EH (cell line): ENCODE results near the gene FLT4.

Experiments
- DNase-seq: peaks from one replicate; pipeline ENCODE4 v3.0.0-alpha.2; 2015; ENCODE audit warnings: low read depth

FLT4 gene

DNA sequence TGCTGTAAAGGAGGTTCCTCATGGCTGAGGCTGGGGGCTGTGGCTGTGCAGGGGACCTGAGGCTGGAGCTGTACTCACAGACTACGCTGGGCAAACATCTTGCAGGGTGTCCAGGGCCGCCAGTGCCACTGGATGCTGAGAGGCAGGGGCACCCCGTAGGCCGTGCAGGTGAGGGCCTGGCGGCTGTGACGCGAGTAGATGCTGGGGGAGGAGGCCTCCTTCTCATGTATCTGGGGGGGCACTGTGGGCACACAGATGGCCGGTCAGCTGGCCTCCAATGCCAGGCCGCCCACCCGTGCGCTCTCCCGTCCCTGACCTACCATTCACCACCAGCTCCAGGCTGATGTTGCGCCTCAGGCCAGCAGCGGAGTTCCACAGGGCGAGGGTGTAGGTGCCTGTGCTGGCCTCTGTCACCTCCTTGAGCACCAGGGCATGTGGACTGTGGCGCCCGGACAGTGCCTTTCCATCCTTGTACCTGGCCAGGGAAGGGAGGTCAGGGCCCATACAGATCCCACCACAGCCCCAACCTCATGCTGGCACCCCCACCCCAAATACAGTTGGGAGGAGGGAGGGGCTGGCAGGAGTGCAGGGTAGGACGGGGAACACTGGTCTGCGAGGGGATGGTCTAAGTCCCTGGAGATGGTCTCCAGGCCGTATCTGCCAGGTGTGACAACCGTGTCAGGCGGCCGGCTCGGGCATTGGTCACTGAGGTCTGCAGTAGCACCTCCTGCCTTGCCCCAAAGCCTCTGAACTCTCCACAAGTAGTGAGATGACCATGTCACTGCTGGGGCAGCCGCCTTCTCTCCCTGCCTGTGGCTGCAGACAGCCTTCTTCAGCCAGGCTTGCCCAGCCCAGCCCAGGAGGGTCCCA lies 23.4 kb downstream of the FLT4 start:
- DNase-seq = no peak

DNA sequence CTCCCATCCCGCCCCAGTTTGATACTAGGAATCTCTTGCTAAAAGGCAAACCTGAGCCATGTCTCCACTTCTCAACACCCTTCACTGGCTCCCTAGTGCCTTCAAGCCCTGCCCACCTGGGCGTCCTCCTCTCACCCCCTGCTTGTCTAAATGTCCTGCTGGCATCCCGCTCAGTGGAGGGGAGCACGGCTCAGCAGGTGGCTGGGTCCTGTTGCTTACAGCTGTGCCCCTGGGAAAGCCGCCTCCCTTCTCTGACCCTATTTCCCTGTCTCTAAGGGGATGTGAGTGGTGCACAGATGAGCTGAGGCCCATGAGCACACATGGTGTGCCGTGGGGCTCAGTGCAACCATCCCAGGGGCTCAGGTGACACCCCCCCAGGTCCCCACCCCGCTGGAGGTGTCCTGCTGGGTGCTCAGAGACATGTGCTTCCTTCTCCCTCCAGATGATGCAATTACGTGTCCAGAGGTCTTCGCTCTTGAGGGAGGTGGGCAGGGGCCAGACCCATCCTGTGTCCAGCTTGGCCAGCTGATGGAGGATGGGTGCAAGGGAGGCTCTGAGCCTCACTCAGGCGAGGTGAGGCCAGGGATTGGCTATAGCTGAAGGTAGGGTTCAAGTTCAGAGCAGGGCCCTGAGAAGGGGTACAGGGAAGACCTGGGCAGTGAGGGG lies 24.1 kb downstream of the FLT4 start:
- no peak for DNase-seq

DNA sequence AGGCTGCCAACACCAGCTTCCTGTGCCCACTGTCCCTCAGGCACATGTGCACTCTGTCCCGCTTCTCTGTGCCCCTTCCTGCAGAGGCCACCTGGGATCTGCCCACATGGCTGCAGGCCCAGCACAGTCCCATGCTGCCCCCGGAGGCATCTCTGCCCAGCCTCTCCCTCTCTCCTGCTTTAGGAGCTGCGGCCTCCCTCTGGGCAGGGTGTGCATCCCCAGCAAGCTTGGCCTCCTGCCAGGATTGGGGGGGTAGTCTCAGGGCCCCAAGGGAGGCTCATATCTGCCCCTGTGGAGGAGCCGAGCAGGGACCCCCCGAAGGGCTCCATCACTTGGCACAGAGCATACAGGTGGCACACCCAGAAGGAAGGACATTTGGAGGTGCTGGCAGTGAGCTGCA lies 24.8 kb downstream of the FLT4 start:
- DNase-seq = no peak

DNA sequence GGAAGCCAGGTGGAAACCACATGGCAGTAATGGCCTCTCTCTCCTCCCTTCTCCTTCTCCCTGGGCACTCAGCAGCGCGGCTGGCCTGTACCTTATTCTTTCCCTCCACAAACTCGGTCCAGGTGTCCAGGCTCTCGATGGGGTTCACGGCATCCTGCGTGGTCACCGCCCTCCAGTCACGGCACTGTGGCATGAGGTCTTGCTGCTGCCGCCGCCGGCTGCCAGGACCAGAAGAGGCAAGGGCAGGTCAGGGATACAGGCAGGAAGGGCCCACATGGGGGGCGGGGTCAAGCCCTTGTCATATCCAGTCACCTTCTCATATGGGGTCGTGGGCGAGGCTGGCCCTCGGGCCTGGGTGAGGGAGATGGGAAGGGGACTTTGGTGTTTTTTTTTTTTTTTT lies 25.6 kb downstream of the FLT4 start:
- DNase-seq = no peak

DNA sequence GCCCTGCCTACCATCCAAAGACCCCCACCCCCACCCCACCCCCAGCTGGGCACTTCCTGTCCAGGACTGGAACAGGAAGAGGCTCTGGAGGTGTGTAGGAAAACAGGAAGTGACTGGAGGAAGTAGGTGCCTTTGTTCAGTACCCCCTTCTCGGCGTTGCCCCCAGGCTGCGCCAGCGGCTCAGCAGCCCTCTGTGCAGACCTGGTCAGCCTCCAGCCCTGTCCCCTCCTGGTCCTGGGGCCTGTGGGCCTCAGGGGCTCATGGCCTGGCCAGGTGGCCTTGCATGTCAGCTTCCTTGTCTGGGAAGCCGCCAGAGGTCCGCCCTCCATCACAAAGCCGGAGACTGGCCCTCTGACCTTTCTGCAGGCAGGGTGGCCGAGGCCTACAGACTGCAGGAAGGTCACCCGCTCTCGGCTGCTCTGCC lies 26.0 kb downstream of the FLT4 start:
- DNase-seq = no peak

DNA sequence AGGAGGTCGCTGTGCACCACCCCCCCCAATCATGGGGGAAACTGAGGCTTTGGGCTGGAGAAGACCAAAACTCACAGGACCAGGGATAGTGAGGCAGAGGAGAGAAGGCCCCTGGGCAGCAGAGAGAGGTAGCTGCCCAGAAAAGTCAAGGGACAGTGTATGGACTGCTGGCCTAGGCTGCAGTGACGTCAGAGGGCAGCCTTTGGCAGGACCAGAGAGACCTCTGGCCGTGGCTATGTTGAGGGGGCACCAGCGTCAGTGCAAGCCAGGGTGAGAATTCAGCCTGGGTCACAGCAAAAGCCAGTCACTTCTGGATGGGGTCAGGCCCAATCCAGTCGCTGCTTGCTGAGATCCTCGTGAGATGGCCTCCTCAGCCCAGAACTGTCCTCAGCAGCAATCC lies 26.5 kb downstream of the FLT4 start:
- no peak for DNase-seq

DNA sequence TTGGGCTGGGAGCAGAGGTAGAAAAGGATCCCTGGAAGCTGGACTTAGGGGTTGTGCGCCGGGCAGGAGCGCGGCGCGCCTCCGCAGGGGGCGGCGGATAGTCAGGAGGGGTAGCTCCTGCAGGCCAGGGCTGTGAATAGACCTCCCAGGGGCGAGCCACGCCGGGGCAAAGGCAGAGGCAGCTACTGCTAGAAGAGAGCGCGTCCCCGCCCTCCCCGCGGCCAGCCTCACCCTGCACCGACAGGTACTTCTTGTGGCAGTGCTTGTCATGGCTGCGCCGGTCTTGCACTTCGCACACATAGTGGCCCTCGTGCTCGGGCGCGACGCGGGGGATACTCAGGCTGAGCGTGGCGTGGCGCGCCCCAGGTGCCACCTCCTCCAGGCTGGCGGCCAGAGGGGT lies 28.1 kb downstream of the FLT4 start:
- no peak for DNase-seq

DNA sequence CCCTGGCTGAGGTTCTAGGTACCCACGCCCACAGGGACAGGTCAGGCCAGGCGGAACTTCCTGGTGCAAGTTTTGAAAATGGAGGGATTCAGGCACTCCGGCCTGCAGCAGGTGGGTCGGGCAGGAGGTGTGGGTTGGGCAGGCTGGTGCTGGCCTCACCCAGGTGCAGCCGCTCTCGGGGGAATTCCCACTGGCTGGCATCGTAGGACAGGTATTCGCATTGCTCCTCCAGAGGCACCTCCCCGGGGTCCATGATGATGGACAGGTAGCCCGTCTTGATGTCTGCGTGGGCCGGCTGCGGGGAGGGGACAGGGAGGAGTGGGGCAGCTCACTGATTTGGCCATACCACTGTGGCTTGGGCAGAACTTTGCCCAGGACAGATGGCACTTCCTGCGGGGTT lies 29.4 kb downstream of the FLT4 start:
- DNase-seq = no peak

DNA sequence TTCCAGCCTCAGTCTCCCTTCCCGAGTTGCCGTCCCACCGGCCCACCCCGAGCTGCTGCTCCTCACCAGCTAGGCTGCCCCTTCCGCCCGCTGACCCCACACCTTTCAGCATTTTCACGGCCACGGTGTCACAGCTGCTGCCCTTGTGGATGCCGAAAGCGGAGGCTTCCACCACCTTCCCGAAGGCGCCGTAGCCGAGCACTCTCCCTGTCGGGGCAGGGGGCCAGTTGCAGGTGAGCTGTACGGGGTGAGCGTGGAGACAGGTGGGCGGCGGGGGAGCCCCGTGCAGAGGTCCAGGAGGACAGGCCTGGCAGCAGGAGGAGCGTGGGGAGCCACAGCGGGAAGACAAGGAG lies 29.9 kb downstream of the FLT4 start:
- no peak for DNase-seq

DNA sequence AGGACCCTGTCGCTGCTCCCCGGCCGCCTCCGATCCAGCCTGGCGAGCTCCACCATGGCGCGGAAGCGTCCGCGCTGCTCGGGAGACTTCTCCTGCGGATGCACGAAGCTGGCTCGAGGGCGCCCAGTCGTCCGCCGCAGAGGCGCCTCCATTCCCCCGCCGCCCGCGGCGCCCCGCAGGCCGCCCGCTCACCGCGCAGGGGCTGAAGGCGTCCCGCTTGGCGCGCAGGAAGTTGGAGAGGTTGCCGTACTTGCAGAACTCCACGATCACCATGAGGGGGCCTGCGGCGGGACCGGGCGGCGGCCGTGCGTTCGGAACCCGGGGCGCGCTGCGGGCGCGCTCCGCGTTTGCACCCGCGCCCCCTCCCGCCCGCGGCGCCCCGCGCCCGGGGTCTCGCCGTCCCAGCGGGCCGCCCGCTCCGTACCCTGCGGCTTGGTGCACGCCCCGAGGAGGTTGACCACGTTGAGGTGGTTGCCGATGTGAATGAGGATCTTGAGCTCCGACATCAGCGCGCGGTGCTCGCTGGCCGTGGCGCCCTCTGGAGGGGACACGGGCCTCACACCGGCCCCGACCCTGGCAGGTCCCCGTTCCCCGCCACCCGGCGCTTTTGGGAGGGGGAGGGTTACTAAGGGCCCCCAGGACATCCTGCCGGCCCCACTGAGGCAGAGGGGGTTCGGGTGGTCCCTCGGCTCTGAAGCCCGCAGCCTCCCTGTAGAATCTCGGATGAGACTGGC lies 30.4 kb downstream of the FLT4 start:
- peak; percentile 34 for DNase-seq

DNA sequence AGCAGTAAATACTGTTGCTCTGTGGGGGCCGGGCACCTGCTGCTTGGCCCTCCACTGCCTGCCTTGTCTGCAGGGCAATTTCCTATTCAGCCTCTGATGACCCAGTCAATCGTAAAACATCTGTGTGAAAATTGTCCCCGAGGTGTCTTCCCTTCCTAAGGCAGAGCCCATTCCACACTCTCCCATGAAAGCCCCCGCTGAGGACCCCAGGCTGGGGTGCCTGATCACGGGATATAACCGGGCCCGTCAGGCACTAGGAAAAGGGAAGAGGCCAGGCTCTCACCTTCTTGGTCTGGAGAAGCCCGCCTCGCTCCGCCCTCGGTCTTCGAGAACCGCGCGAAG lies 30.9 kb downstream of the FLT4 start:
- no peak for DNase-seq

DNA sequence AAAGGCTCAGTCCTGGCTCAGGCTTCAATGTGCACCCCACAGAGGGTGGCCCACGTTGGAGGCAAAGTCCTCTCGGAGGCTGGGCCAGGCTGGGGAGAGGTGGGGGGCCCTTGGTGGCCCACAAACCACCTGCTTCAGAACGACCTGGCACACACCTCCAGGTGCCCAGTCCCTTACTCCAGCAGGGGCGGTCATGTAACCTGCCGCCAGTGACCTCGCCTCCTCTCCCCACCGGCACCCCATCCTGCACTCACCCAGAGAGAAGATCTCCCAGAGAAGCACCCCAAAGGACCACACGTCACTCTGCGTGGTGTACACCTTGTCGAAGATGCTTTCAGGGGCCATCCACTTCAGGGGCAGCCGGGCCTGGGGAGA lies 35.6 kb downstream of the FLT4 start:
- DNase-seq = no peak

DNA sequence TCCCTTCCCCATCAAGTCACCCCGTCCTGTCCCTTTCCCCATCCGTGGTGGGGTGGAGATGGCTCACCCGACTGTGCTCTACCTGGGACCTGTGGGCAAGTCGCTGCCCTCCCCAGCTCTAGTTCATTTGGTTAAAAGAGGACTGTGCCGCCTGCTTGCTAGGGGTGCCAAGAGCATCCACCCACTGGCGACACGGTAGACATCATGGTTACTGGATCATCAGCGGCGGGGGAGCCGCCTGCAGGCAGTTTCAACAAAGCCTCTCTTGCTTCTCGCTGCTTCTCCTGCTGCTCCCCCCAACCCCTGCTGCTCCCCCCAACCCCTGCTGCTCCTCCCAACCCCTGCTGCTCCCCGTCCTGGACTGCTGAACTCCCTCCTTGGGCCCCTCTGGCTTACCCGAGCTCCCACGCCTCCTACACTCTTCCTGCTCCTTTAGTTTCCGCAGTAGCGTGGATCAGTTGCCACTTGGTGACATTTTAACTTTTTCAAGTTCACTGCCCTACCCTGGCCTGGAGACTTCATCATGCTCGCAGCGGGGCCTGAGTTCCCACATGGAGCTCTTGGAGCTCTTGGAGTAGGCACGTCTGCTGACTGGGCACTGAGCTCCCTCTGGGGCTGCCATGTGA lies 36.1 kb downstream of the FLT4 start:
- no peak for DNase-seq

DNA sequence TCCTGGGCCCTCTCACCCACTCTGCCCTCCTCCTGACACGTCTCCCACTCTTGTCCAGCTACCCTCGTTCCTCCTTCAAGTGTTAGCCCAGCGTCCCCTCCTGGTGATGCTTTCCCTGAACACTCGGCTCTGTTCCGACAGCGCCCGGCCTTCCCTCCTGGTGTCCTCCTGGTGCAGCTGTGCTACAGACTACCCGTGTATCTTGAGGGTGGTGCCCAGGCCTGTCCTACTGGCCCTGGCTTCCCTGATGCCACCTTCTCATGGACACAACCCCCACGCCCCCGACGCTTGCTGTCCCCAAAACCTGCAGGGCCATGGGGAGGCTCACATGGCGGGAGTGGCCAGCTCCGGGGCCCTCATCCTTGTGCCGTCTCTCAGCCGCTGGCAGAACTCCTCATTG lies 36.7 kb downstream of the FLT4 start:
- DNase-seq = no peak

DNA sequence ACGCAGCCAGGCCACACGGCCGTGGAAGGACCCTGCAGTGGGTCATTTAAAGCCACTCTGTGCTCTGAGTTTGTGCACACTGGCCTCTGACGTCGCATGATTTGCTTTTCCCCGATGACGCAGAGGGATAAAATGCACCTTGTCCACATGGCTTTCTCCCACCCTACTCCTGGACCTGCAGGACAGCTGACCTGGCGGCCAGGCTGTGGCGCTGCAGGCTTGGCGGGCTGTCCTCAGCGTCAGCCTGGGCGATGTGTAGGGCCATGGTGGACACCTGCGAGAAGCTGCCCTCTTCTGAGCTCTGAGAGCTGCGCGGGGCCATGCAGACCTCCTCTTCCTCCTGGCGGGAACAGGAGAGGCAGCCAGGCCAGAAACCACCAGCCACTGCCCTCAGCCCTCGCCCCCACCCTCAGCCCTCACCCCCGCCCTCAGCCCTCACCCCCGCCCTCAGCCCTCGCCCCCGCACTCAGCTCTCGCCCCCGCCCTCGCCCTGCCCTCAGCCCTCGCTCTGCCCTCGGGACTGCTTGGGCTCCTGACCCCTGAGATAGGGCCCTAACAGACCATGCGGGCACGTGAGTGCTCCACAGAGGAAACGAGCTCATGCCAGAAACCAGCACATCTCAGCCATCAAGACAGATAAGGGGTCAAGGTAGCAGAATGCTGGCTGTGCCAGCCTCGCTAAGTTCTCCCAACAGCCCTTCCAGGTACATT lies 38.1 kb downstream of the FLT4 start:
- no peak for DNase-seq

DNA sequence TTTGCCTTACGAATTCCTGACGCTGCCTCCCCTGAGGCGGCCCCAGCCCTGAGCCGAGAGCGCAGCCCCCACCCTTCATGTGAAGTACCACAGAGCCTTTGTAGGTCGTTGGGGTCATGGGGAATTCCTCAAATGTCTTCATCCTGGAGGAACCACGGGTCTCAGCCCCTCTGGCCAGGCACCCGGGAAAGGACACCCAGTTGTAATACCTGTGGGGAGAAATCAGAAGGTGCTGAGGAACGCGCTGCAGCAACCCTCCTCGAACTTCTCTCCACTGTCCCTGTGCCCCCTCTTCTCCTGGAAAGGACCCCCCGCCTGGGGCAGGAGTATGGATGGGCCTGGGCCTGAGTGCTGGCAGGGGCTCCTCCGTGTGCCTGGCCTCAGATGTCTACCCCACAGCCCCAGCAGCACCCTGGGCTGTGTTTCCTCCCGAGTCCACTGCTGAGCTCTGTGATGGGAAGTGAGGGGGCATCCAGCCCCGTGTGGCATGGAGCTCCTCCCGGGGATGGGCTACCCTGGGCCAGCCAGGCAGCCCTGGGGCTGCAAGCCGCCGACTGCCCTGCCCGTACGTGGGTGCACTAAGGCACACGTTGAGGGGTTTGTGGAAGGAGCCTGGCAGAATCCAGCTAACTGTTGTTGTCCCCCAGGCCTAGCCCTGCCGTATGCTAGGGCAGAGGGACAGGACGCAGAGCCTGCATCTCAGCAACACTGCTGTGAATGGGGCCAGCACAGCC lies 39.4 kb downstream of the FLT4 start:
- no peak for DNase-seq

DNA sequence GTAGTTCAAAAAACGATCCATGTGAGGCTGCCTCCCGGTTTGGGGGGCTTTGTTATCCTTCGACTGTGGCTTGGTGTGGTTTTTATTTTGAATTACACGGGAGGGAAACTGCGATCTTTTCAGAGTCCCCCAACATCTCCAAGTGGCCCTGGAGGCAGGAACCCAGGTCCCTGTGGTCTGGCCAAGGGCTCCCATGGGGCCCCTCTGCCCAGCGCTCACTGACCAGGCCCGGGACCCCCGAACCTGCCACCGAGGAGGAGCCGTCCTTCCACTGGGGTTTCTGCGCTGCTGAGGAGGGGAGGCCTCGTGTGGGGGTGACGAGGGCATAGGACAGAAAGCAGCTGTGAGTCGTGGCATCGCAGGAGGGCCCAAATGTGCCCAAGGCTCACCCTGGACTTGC lies 40.0 kb downstream of the FLT4 start:
- DNase-seq = no peak

DNA sequence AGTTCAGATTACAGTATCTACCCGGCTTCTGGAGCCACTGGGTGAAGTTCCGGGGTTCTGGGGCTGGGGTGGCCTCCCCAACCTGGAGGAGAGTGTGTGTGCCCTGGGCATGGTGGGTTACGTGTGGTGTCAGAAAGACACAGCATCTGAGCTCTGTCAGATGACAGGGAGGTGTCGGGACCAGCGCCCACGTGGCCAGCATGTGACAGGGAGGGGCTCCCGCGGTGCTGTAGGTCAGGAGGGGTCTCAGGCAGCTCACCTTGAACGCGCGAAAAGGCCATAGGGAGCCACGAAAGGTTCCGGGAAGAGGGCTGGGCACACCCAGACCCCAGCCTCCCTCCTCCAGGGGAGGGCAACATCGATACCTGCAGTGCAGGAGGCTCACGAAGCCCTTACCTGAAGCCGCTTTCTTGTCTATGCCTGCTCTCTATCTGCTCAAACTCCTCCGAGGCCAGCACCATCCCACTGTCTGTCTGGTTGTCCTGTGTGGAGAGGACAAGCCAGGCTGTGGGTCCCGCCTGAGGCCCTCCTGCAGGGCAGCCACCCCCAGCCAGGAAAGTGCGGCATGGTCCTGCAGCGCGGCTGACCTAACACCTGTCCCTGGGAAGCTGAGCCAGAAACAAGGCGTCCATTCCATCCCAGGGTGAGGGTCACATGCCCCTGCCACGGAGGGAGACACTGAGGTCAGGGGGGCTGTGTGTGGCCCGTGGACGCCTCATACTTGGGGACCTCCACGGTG lies 40.7 kb downstream of the FLT4 start:
- DNase-seq = no peak

DNA sequence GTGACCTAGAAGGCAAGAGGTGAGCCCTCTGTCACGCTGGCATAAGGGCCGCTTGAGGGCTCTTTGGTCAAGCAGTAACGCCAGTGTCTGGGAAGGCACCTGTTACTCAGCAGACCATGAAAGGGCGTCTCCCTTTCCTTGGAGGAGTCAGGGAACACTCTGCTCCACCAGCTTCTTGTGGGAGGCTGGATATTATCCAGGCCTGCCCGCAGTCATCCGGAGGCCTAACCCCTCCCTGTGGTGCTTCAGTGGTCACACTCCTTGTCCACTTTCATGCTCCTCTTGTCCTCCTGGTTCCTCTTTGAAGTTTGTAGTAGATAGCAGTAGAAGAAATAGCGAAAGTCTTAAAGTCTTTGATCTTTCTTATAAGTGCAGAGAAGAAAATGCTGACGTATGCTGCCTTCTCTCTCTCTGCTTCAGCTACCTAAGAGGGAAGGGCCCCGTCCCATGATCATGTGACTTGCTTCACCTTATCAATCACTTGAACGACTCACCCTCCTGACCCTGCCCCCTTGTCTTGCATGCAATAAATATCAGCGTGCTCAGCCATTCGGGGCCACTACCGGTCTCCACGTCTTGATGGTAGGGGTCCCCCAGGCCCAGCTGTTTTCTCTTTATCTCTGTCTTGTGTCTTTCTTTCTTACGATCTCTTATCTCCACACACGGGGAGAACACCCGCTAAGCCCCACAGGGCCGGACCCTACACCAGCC lies 41.4 kb downstream of the FLT4 start:
- DNase-seq = no peak

DNA sequence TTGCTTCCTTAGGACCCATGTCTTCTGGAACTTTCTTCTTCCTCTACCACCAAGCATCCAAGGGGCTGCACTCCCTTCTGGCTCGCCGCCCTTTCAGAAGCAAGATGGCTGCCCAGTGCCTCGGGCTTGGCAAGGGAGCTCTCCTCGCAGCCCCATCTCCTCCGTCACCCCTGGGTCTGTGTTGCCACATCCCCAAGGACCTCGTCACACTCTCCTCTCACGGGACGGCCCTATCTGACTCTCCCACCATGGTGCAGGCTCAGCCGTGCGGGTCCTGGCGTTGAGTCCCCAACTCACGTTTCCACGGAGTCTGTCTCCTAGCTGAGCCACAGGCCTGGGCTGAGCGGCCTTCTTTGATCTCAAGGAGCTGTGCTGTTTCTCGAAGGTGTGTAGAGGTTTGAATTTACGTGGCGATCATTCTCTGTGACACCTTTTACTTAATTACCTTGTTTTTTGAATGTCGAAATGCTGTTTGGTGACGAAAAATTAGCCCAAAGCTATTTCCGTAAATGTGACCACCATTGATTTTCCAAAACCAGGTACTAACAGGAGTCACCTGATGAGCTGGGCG lies 43.1 kb downstream of the FLT4 start:
- no peak for DNase-seq
